Measurements from ENCODE around the gene PRCP. TPM values are rescaled to one million over a fixed set of nuclear protein-coding genes. Genes with fewer than 3 reads are reported as not detected.

Gene PRCP
- total and polyA plus RNA-seq, 2 experiments from 2014 or later = 33.3 to 52.8 TPM

DNA sequence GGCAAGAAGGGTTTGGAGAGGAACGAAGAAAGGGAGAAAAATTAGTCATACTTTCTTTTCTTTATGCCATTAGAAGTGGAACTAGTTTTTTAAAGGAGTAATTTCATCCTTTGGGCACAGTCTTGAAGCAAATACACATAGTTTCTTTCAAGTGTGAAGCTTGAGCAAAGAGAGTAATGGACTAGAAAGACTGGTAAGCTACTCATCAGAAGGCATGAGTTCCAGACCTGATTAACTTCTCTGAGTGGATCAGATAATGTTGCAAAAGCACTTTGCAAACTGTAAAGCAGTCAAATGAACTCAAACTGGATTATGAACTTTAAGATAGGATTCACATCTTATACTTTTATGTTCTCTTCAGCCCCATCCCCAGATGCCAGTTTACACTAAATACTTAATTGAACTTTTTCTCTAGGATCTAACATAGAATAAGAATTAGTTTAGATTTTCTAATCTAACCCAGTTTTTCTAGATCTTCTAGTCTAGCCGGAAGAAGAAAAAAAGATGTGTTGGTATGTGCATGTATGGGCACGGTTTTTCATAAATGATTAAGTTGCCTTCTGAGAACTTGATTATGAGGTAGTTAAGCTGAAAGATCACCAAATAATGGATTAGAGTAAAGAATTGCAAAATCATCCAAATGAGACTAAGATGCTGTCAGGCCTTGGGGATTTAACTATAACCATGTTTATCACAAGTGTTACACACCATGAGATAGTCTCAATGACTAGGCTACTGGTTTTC lies 3.8 kb upstream of the PRCP start (continued):
- TF ChIP-seq, protein P1, sequence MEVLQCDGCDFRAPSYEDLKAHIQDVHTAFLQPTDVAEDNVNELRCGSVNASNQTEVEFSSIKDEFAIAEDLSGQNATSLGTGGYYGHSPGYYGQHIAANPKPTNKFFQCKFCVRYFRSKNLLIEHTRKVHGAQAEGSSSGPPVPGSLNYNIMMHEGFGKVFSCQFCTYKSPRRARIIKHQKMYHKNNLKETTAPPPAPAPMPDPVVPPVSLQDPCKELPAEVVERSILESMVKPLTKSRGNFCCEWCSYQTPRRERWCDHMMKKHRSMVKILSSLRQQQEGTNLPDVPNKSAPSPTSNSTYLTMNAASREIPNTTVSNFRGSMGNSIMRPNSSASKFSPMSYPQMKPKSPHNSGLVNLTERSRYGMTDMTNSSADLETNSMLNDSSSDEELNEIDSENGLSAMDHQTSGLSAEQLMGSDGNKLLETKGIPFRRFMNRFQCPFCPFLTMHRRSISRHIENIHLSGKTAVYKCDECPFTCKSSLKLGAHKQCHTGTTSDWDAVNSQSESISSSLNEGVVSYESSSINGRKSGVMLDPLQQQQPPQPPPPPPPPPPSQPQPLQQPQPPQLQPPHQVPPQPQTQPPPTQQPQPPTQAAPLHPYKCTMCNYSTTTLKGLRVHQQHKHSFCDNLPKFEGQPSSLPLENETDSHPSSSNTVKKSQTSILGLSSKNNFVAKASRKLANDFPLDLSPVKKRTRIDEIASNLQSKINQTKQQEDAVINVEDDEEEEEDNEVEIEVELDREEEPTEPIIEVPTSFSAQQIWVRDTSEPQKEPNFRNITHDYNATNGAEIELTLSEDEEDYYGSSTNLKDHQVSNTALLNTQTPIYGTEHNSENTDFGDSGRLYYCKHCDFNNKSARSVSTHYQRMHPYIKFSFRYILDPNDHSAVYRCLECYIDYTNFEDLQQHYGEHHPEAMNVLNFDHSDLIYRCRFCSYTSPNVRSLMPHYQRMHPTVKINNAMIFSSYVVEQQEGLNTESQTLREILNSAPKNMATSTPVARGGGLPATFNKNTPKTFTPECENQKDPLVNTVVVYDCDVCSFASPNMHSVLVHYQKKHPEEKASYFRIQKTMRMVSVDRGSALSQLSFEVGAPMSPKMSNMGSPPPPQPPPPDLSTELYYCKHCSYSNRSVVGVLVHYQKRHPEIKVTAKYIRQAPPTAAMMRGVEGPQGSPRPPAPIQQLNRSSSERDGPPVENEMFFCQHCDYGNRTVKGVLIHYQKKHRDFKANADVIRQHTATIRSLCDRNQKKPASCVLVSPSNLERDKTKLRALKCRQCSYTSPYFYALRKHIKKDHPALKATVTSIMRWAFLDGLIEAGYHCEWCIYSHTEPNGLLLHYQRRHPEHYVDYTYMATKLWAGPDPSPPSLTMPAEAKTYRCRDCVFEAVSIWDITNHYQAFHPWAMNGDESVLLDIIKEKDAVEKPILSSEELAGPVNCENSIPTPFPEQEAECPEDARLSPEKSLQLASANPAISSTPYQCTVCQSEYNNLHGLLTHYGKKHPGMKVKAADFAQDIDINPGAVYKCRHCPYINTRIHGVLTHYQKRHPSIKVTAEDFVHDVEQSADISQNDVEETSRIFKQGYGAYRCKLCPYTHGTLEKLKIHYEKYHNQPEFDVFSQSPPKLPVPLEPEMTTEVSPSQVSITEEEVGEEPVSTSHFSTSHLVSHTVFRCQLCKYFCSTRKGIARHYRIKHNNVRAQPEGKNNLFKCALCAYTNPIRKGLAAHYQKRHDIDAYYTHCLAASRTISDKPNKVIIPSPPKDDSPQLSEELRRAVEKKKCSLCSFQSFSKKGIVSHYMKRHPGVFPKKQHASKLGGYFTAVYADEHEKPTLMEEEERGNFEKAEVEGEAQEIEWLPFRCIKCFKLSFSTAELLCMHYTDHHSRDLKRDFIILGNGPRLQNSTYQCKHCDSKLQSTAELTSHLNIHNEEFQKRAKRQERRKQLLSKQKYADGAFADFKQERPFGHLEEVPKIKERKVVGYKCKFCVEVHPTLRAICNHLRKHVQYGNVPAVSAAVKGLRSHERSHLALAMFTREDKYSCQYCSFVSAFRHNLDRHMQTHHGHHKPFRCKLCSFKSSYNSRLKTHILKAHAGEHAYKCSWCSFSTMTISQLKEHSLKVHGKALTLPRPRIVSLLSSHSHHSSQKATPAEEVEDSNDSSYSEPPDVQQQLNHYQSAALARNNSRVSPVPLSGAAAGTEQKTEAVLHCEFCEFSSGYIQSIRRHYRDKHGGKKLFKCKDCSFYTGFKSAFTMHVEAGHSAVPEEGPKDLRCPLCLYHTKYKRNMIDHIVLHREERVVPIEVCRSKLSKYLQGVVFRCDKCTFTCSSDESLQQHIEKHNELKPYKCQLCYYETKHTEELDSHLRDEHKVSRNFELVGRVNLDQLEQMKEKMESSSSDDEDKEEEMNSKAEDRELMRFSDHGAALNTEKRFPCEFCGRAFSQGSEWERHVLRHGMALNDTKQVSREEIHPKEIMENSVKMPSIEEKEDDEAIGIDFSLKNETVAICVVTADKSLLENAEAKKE (CRISPR knock-in tag; IDR thresholded peaks at IDR 0.05) = no peak

DNA sequence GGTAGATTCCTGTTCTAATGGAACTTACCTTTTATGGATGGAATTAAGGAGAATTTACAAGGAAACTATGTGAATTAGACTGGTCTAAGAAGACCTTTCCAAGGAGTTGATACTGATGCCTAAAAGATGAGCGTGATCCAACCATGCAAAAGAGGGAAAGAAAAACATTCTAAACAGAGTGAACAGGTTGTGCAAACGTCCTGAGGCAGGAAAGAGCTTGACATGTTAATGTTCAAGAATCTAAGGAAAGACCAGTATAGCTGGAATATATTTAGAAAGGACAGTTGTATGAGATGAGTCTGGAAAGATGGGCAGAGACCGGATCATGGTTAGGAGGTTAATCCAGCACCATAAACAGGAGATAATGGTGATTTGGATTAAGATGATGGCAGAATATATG lies 2.6 kb upstream of the PRCP start:
- H2AFZ ChIP-seq = no peak overlapping the region
- H3K27me3 ChIP-seq (ENCODE audit: insufficient read depth) = no peaks in the 10 kb centered on the region
- Mint-ChIP-seq H3K36me3 (ENCODE audit: low read depth) (no peaks in the 10 kb centered on the region), H3K27me3 (ENCODE audit: insufficient read depth, low read depth, poor library complexity) (no peaks in the 10 kb centered on the region), H3K4me1 (peaks cover 29% of the 10 kb centered on the region), H3K4me3 (peak overlapping the region; percentile 93), H3K9me3 (no peaks in the 10 kb centered on the region), H3K27ac (no peak overlapping the region)
- H3F3A ChIP-seq (replicated peaks; ENCODE audit: low read depth) = no peaks in the 10 kb centered on the region
- peak overlapping the region; percentile 73 for H3K4me3 ChIP-seq
- peak overlapping the region; percentile 78 for H3K4me2 ChIP-seq
- no peaks in the 10 kb centered on the region for H3K36me3 ChIP-seq (ENCODE audit: insufficient read depth)
- H3K79me2 ChIP-seq (replicated peaks; ENCODE audit: insufficient read depth) = peaks cover 69% of the 10 kb centered on the region
- no peak for DNase-seq (ENCODE audit: low spot score)
- ATAC-seq = no peak
- no peak overlapping the region for H3K27ac ChIP-seq (ENCODE audit: low read depth)
- peaks cover 34% of the 10 kb centered on the region for H3K4me1 ChIP-seq (ENCODE audit: insufficient read depth)
- peaks cover 16% of the 10 kb centered on the region for H4K20me1 ChIP-seq (replicated peaks; ENCODE audit: insufficient read depth)
- no peaks in the 10 kb centered on the region for H3K9me2 ChIP-seq (ENCODE audit: insufficient read depth)
- TF ChIP-seq, protein P2, sequence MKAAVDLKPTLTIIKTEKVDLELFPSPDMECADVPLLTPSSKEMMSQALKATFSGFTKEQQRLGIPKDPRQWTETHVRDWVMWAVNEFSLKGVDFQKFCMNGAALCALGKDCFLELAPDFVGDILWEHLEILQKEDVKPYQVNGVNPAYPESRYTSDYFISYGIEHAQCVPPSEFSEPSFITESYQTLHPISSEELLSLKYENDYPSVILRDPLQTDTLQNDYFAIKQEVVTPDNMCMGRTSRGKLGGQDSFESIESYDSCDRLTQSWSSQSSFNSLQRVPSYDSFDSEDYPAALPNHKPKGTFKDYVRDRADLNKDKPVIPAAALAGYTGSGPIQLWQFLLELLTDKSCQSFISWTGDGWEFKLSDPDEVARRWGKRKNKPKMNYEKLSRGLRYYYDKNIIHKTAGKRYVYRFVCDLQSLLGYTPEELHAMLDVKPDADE (IDR thresholded peaks at IDR 0.05) = no peak
- TF ChIP-seq STAT1 (IDR thresholded peaks at IDR 0.05; ENCODE audit: unreplicated experiment) (no peak), EZH2 (IDR thresholded peaks at IDR 0.05; ENCODE audit: low read depth, unreplicated experiment) (no peak), ZNF114 (CRISPR knock-in tag; IDR thresholded peaks at IDR 0.05) (no peak), ZNF331 (CRISPR knock-in tag; IDR thresholded peaks at IDR 0.05; ENCODE audit: low read depth) (no peak), POLR2AphosphoS5 (IDR thresholded peaks at IDR 0.05; ENCODE audit: low read depth) (no peak), CREB1 (CRISPR knock-in tag; IDR thresholded peaks at IDR 0.05; ENCODE audit: low read depth) (no peak)
- TF ChIP-seq, protein P1 (CRISPR knock-in tag; IDR thresholded peaks at IDR 0.05) = no peak
